ENCODE measurements around the gene TMEM86A.

GRCh38 chr11:18743365-18743764 lies 44.8 kb downstream of the TMEM86A start:
- TF ChIP-seq SP1 (IDR thresholded peaks at IDR 0.05) (no peak), NFRKB (IDR thresholded peaks at IDR 0.05) (no peak)

Data from HEK293T (cell line).